Measurements from ENCODE around the gene HSFX1. TPM values are rescaled to one million over a fixed set of nuclear protein-coding genes. Genes with fewer than 3 reads are reported as not detected.

Gene HSFX1
- total RNA-seq, 1 experiment from 2014 or later: 0.36 TPM

DNA sequence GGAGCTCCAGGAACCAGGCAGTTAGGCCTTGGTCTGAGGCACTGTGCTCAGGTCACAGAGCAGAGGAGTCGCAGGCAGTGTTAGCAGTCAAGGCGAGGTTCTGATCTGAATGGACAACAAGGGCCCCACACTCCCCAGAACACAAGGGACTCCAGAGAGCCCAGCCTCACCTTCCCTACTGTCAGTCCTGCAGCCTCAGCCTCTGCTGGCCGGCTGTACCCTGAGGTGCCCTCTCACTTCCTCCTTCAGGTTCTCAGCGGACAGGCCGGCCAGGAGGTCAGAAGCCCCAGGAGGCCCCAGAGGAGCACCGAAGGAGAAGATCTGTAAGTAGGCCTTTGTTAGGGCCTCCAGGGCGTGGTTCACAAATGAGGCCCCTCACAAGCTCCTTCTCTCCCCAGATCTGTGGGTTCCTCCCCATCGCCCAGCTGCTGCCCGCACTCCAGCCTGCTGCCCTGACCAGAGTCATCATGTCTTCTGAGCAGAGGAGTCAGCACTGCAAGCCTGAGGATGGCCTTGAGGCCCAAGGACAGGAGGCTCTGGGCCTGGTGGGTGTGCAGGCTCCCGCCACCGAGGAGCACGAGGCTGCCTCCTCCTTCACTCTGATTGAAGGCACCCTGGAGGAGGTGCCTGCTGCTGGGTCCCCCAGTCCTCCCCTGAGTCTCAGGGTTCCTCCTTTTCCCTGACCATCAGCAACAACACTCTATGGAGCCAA, 34.0 kb downstream of the HSFX1 start:
- no peak for DNase-seq (ENCODE audit: low read depth)

DNA sequence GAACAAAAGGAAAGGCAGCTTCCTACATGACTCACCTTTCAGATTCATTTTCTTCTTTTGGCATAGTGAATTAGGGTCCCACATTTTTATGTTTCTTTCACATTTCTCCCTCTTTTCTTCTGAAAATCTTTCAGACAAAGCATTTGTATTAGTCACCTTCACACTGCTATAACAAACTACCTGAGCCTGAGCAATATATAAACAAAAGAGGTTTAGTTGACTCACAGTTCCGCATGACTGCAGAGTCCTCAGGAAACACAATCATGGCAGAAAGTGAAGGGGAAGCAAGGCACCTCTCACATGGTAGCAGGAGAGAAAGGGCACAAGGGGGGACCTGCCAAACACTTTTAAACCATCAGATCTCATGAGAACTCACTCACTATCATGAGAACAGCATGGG, 44.8 kb downstream of the HSFX1 start:
- DNase-seq (ENCODE audit: low read depth): no peak

DNA sequence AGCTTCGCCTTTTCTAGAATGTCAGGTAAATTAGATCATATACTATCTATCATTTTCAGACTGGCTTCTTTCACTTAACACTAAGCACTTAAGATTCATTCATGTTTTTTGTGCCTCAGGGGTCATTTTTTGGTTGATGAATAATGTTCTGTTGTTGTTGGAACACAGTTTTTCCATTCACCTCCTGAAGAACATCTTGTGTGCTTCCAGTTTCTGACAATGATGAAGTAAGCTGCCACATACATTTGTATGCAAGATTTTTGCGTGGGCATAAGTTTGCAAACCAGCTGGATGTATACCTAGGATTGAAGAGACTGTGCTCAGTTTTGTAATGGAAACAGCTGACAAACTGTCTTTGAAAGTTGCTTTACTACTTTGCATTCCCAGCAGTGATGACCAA, 45.5 kb downstream of the HSFX1 start:
- DNase-seq (ENCODE audit: low read depth): peak; percentile 17

DNA sequence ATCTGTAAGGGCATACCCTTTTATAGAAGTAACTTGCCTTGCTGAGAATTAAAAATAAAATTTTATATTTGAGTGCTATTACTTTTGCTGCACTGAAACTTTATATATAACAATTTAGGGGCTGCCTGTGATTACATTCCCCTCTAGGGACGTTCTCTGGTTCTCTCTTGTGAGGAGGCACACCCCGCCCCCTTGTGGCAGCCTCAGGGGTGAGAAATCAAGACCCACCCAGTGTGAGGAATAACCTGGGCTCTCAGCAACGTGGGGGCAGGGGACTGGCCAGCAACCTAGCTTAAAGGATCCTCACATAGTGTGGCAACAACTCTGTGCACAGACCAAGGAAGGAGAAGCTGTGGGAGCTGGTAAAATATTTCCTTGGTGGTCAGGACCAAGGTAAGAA, 51.6 kb downstream of the HSFX1 start:
- DNase-seq (ENCODE audit: low read depth): peak; percentile 33

Other genes with a start within 250 kb of the HSFX1 start
- 11.3 and 13.5 TPM in 2 replicates for gene EOLA1, start 233.1 kb upstream of the HSFX1 start, total RNA-seq (2014; rRNA removed; shearing (Covaris generic))
- not detected in 2 replicates for gene HSFX3, start 224.1 kb upstream of the HSFX1 start, total RNA-seq (2014; rRNA removed; shearing (Covaris generic))
- not detected in 2 replicates for gene MAGEA9B, start 186.6 kb upstream of the HSFX1 start, total RNA-seq (2014; rRNA removed; shearing (Covaris generic))
- 0.29 and 0.96 TPM in 2 replicates for gene HSFX2, start 178.8 kb upstream of the HSFX1 start, total RNA-seq (2014; rRNA removed; shearing (Covaris generic))
- gene TMEM185A, start 142.3 kb upstream of the HSFX1 start, total RNA-seq (2014; rRNA removed; shearing (Covaris generic)): 10.7 and 12.7 TPM in 2 replicates
- 23.4 and 23.6 TPM in 2 replicates for gene MAGEA11, start 62.0 kb upstream of the HSFX1 start, total RNA-seq (2014; rRNA removed; shearing (Covaris generic))
- gene MAGEA9, start 7.9 kb downstream of the HSFX1 start, total RNA-seq (2014; rRNA removed; shearing (Covaris generic)): not detected in 2 replicates
- gene MAGEA8, start 107.1 kb downstream of the HSFX1 start, total RNA-seq (2014; rRNA removed; shearing (Covaris generic)): 1.1 and 1.4 TPM in 2 replicates
- gene HSFX4, start 155.5 kb downstream of the HSFX1 start, total RNA-seq (2014; rRNA removed; shearing (Covaris generic)): not detected in 2 replicates
- 19.2 and 25.0 TPM in 2 replicates for gene EOLA2, start 164.4 kb downstream of the HSFX1 start, total RNA-seq (2014; rRNA removed; shearing (Covaris generic))